Measurements from ENCODE around the gene MAP3K21.

The MAP3K21 gene

DNA sequence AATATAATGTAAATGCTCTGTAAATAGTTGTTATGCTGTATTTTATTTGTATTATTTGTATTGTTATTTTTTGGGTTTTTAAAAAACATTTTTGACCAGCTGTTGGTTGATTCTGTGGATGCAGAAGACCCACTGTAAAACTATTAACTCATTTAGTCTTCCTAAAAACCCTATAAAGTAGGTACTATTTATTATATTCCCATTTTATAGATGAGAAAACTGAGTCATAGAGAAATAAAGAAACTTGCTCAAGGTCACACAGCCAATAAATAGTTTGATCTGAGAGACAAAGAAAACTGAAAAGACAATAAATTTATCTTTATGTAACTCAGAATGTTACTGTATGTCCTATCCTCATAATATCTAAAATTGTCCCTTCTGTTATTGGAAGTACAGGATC, 1.2 kb upstream of the MAP3K21 start:
- DNase-seq = no peak
- no peak overlapping the region for H3K27ac ChIP-seq (ENCODE audit: low read length, poor library complexity, severe bottlenecking)
- H3K18ac ChIP-seq (ENCODE audit: low read depth in 1 of 2, low read length in 2 of 2) = no peak overlapping the region
- H2AK5ac ChIP-seq (ENCODE audit: low read length, severe bottlenecking) = no peak overlapping the region
- H4K91ac ChIP-seq (ENCODE audit: low read length) = no peak overlapping the region
- H3K14ac ChIP-seq (ENCODE audit: low read length in 2 of 2) = no peak overlapping the region
- H3K27me3 ChIP-seq (ENCODE audit: control insufficient read depth in 1 of 2, insufficient read depth in 1 of 2, low read length in 2 of 2) = peaks cover 0 to 29% of the 10 kb centered on the region in 2 experiments
- no peak overlapping the region for H3K23ac ChIP-seq (ENCODE audit: low read length in 2 of 2)
- no peak overlapping the region for H3K4me2 ChIP-seq (ENCODE audit: low read length, poor library complexity, severe bottlenecking)
- peaks cover 20% of the 10 kb centered on the region for H3K4me1 ChIP-seq (ENCODE audit: control insufficient read depth, insufficient read depth, low read depth, low read length)
- peaks cover 0 to 7% of the 10 kb centered on the region in 2 experiments for H3K36me3 ChIP-seq (ENCODE audit: control insufficient read depth in 1 of 2, insufficient read depth in 2 of 2, low read depth in 1 of 2, low read length in 2 of 2)
- no peak overlapping the region for H2BK12ac ChIP-seq (ENCODE audit: low read length in 2 of 2)
- no peak overlapping the region for H2BK15ac ChIP-seq (ENCODE audit: low read depth, poor library complexity, severe bottlenecking)
- H3K9ac ChIP-seq (ENCODE audit: low read length) = no peak overlapping the region
- H3K4me3 ChIP-seq (ENCODE audit: insufficient read depth in 1 of 2, low read depth in 1 of 2, low read length in 2 of 2) = no peak overlapping the region
- H2BK5ac ChIP-seq (ENCODE audit: low read depth, low read length, poor library complexity, severe bottlenecking) = no peak overlapping the region
- H3K79me1 ChIP-seq (replicated peaks; ENCODE audit: low read length, poor library complexity, severe bottlenecking) = peaks cover 7% of the 10 kb centered on the region
- H2AFZ ChIP-seq (ENCODE audit: low read depth, low read length) = no peak overlapping the region
- H3K9me3 ChIP-seq (ENCODE audit: control insufficient read depth, low read length) = no peaks in the 10 kb centered on the region
- no peak overlapping the region for H2BK120ac ChIP-seq (ENCODE audit: low read depth, low read length)
- H3K4ac ChIP-seq (ENCODE audit: low read depth in 1 of 2, low read length in 2 of 2) = no peak overlapping the region
- no peak overlapping the region for H4K8ac ChIP-seq (ENCODE audit: low read length)

DNA sequence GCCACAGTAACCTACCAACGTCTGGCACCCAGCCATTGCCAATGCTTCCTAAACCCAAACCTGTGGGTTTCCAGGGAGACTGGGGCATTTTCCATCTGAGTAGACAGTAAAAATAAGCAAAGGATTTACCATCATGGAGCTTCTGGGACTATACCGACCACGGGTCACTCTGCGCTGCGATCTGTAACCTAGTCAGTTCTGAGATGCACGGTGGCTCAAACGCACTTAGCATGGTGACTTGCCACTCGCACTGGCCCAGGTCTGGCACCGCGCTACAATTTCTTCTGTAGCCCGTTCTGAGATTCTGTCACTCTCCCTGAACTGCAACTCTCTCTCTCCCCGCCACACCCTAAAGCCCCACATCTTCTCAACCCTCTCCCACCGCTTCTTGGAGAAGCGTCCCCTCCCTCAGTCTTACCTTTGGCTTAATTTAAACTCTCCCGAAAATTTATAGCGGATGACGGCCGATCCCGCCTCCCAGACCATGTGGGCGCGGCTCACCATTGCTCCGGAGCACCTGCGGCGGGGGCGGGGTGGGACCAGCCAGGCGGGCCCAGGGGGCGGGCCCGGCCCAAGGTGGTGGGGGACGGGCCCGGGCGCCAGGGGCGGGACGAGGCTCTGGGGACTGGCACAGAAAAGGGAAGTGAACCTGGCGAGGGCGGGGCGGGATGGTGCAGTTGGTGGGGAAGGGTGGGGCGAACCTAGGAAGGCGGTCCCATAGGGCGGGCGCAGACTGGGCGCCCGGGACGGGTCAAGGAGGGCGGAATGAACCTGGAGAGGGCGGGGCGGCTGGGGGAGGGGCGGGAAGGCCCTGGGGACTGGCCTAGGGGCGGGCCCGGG, 493 bp upstream of the MAP3K21 start:
- Histone ChIP-seq H4K91ac (ENCODE audit: low read length) (no peak overlapping the region), H4K8ac (ENCODE audit: low read length) (no peak overlapping the region), H2BK15ac (ENCODE audit: low read depth, poor library complexity, severe bottlenecking) (no peak overlapping the region), H2AFZ (ENCODE audit: low read depth, low read length) (no peak overlapping the region), H2BK12ac (ENCODE audit: low read length in 2 of 2) (no peak overlapping the region), H3K9me3 (ENCODE audit: control insufficient read depth, low read length) (no peaks in the 10 kb centered on the region), H3K23ac (ENCODE audit: low read length in 2 of 2) (no peak overlapping the region), H3K4ac (ENCODE audit: low read depth in 1 of 2, low read length in 2 of 2) (no peak overlapping the region), H3K4me2 (ENCODE audit: low read length, poor library complexity, severe bottlenecking) (peak overlapping the region; percentile 74), H2BK120ac (ENCODE audit: low read depth, low read length) (no peak overlapping the region), H3K14ac (ENCODE audit: low read length in 2 of 2) (no peak overlapping the region), H3K36me3 (ENCODE audit: control insufficient read depth in 1 of 2, insufficient read depth in 2 of 2, low read depth in 1 of 2, low read length in 2 of 2) (peaks cover 0 to 7% of the 10 kb centered on the region in 2 experiments), H3K9ac (ENCODE audit: low read length) (no peak overlapping the region), H3K4me1 (ENCODE audit: control insufficient read depth, insufficient read depth, low read depth, low read length) (peaks cover 20% of the 10 kb centered on the region), H2AK5ac (ENCODE audit: low read length, severe bottlenecking) (no peak overlapping the region), H3K4me3 (ENCODE audit: insufficient read depth in 1 of 2, low read depth in 1 of 2, low read length in 2 of 2) (peak overlapping the region in 1 of 2 experiments; percentile 52), H2BK5ac (ENCODE audit: low read depth, low read length, poor library complexity, severe bottlenecking) (no peak overlapping the region), H3K27ac (ENCODE audit: low read length, poor library complexity, severe bottlenecking) (peak overlapping the region; percentile 20), H3K27me3 (ENCODE audit: control insufficient read depth in 1 of 2, insufficient read depth in 1 of 2, low read length in 2 of 2) (peaks cover 0 to 26% of the 10 kb centered on the region in 2 experiments), H3K18ac (ENCODE audit: low read depth in 1 of 2, low read length in 2 of 2) (peak overlapping the region in 1 of 2 experiments; percentile 6), H3K79me1 (replicated peaks; ENCODE audit: low read length, poor library complexity, severe bottlenecking) (peaks cover 9% of the 10 kb centered on the region)
- 4% methylated on average over 35 of the region's 49 CpGs for WGBS
- DNase-seq = peak; percentile 23

- Histone ChIP-seq H2BK12ac (ENCODE audit: low read length in 2 of 2) (no peak overlapping the region), H3K27me3 (ENCODE audit: control insufficient read depth in 1 of 2, insufficient read depth in 1 of 2, low read length in 2 of 2) (peaks cover 0 to 22% of the 10 kb centered on the region in 2 experiments), H3K4me3 (ENCODE audit: insufficient read depth in 1 of 2, low read depth in 1 of 2, low read length in 2 of 2) (peak overlapping the region; percentile 70 to 85), H4K8ac (ENCODE audit: low read length) (no peak overlapping the region), H3K36me3 (ENCODE audit: control insufficient read depth in 1 of 2, insufficient read depth in 2 of 2, low read depth in 1 of 2, low read length in 2 of 2) (peaks cover 0 to 11% of the 10 kb centered on the region in 2 experiments), H3K9ac (ENCODE audit: low read length) (peak overlapping the region; percentile 59), H3K4ac (ENCODE audit: low read depth in 1 of 2, low read length in 2 of 2) (no peak overlapping the region), H3K23ac (ENCODE audit: low read length in 2 of 2) (peak overlapping the region in 1 of 2 experiments; percentile 61), H4K91ac (ENCODE audit: low read length) (peak overlapping the region; percentile 29), H3K4me2 (ENCODE audit: low read length, poor library complexity, severe bottlenecking) (peak overlapping the region; percentile 99), H3K9me3 (ENCODE audit: control insufficient read depth, low read length) (no peaks in the 10 kb centered on the region), H2BK5ac (ENCODE audit: low read depth, low read length, poor library complexity, severe bottlenecking) (no peak overlapping the region), H3K79me1 (replicated peaks; ENCODE audit: low read length, poor library complexity, severe bottlenecking) (peaks cover 13% of the 10 kb centered on the region), H3K14ac (ENCODE audit: low read length in 2 of 2) (peak overlapping the region in 1 of 2 experiments; percentile 66), H2BK15ac (ENCODE audit: low read depth, poor library complexity, severe bottlenecking) (no peak overlapping the region), H2BK120ac (ENCODE audit: low read depth, low read length) (no peak overlapping the region), H2AK5ac (ENCODE audit: low read length, severe bottlenecking) (no peak overlapping the region), H3K4me1 (ENCODE audit: control insufficient read depth, insufficient read depth, low read depth, low read length) (peaks cover 20% of the 10 kb centered on the region), H3K18ac (ENCODE audit: low read depth in 1 of 2, low read length in 2 of 2) (peak overlapping the region in 1 of 2 experiments; percentile 9), H2AFZ (ENCODE audit: low read depth, low read length) (peak overlapping the region; percentile 89), H3K27ac (ENCODE audit: low read length, poor library complexity, severe bottlenecking) (no peak overlapping the region)
- WGBS = 2% methylated on average over 65 of the region's 96 CpGs
- DNase-seq = peak; percentile 9
These were observed 808 bp downstream of the MAP3K21 start for GRCh38 chr1:233328142-233328921.
